HG03097 (cell line): ENCODE data around the gene AKAP12.

Experiments used
- ATAC-seq: cut with Tn5 transposase; IDR thresholded peaks from one replicate; pipeline ENCODE4 v1.9.1; 2021; ENCODE audit not compliant: unreplicated experiment, low FRiP score

The AKAP12 gene

DNA sequence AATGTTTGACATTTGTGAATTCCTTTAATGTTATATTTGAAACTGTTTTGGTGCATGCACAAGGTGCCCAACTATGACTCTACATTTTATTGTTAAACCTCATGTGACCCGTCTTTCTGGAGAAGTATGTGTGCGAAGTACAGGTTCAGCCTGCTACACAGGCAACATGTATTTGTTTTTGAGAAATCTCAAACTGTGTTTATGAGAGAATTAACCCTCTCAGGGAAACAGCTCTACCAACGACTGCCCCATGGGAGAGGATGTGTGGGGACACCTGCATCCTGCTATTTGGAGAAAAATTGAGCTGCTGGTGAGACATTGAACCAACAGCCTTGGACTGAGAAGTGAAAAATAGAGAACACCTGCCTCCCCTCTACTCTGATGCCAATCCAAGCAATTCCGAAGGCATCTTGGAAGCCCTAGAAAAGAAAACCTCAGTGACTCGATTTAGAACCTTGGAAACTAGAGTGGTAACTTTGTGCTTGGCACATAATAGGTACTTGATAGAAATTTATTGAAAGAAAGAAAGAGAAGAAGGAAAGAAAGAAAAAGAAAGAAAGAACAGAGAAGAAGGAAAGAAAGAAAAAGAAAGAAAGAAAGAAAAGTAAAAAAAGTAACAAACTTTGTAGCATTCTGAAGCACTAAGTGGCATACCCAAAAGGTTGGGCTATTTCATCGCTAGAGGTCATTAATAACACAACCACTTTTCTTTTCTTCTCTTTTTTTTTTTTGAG lies 2.9 kb upstream of the AKAP12 start:
- ATAC-seq: no peak

DNA sequence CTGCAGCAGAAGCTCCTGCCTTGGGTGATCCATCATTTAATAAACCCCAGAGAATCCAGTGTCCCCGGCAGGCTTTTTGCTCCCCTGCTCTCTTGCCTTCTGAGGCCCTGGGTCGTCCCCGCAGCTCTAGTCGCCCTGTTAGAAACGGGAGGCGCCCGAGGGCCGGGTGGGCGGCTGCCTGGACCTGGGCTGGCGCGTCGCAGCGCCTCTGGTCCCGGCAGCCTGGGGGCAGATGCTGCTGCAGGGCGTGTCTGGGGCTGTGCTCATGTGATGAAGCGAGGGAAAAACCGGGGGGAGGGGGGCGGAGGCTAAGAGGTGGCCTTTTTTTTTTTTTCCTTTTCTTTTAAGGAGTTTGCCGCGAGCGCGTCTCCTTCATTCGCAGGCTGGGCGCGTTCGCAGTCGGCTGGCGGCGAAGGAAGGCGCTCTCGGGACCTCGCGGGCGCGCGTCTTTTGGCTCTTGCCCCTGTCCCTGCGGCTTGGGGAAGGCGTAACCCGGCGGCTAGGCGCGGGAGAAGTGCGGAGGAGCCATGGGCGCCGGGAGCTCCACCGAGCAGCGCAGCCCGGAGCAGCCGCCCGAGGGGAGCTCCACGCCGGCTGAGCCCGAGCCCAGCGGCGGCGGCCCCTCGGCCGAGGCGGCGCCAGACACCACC lies 394 bp downstream of the AKAP12 start:
- ATAC-seq: no peak

DNA sequence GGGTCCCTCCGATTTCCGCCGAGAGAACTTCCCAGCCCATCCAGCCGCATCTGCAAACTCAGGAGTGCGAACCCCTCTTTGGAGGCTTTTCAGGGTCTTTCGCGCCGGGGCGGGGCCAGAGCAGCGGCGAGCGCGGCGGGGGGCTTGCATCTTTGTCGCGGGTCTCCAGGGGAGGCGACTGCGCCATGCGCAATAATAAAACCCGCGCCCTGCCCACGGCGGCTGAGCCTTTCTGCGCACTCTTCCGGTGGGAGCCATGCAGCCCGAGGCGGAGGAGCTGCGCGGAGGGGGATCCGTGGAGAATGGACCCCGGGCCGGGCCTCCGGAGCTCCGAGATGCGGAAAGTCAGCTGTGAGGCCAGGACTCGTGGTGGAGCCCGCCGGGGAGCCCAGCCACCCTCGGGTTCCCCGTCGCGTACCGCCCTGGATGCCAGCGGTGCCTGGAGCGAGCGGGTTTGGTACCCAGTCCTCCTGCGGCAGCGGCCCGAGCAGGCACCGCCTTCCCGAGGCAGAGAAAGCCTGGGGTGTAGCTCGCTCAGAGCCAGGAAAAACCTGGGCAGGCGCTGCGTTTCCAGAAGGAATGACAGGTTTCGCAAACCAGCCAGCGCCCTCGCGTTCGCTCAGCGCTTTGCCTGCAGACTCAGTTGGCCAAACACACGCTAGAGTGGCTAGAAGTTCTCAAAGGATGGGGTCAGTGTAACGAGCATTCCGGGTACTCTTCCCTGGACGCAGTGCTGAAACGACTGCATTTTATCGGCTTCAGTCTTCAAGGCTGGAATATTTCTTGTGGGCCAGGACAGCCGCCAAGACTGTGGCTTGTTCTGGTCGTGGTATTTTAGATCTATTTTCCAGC lies 1.2 kb downstream of the AKAP12 start:
- ATAC-seq: no peak

DNA sequence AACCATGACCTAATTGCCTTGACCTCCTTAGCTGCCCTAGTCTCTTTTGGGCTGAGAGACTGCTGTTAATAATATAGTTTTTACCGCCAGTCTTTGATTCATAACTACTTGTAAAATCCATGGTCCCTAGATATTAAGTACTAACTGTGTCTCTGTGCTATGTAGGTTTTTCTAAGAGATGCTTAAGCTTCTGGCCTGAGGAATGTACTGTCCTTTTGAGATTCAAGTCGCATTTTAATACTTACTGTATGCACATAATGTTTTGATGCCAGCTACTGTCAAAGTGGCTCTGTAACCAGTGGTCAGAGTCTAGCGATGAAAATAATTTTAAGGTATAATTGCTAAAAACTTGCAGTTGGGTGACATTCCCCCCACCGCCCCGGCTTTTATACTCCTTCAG lies 2.1 kb downstream of the AKAP12 start:
- ATAC-seq: no peak

DNA sequence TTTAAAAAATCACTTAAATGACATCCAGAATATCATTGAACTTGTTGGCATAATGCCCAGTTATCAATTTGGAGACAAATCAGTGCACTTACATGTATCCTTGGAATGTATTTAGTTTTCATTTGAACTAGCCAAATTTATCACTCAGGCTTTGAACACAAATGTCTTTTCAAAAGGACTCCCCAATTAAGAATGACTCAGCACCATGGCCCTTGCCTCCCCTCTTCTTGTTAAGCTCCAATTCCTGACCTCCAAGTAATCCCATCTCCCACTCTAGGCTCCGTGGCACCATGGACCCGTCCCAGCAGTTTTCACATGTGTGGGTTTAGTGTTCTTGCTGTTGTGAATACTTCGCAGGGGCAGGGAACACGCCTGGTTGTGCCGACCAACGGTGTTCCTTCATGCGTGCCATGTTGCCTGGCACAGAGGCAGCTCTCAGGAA lies 2.7 kb downstream of the AKAP12 start:
- ATAC-seq: no peak

DNA sequence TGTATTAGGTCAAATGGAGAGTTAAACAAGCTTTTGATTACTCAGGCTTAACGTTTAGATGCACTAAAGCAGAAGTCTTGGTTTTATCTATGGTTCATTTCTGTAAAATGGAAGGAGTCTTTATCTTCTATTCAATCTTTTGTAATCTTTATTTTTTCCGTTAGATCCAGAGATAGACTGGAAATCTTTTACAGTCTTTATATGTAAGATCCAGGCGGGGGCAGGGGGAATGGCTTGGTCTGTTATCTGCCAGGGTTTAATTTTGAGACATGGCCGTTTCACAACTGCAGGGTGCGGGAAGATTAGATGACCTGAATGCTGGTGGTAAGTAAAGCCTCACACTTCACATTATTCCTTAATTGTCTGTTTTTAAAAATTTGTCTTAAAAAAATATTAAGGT lies 3.7 kb downstream of the AKAP12 start:
- no peak for ATAC-seq

DNA sequence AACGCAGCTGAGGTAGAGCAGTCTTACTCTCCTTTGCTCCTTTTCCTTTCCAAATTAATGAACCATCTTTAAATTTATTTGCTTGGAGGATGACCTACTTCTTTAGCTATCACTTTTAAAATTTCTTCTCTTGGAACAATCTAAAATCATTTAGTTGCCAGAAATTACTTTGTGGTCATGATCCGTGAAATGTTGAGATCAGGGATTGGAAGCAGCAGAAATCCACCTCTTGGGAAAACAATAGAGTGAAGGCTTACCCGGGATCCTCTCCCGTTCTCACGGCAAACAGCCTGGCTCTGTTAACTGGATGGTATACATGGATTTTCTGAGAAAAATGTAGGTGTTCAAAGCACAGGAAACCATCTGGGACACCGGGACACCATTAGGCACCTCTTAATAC lies 7.7 kb downstream of the AKAP12 start:
- no peak for ATAC-seq

DNA sequence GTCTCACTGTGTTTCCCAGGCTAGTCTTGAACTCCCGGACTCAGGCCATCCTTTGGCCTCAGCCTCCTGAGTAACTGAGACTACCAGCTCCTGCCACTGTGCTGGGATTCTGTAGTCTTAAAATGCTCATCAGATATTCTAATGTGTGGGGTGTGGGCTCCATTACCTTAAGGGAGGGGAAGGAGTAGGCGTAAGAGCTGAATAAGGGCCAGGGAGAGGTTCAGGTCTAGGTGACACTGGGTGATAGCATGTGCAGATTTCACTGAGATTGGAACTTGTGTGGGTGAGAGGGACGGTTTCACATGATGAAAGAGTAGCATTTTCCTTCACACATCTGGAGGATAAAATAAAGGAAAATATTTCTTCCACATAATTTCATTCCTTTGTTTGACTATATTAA lies 8.5 kb downstream of the AKAP12 start:
- no peak for ATAC-seq

DNA sequence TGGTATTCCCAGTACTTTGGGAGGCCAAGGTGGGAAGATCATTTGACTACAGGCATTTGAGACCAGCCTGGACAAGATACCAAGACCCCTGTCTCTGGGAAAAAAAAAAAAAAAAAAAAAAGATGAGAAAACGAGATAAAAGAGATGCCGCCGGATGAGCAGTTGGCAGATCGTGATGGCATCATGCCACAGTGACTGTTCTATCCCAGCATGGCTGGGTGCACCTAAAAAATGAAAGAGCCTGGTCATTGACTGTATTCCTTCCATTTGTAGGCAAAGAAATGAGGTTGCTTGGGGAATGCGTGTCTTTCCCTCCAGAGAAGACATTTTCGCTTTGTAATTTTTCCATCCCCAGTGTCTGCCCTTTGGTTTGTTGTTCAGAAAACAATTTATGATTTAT lies 12.9 kb downstream of the AKAP12 start:
- ATAC-seq: no peak

DNA sequence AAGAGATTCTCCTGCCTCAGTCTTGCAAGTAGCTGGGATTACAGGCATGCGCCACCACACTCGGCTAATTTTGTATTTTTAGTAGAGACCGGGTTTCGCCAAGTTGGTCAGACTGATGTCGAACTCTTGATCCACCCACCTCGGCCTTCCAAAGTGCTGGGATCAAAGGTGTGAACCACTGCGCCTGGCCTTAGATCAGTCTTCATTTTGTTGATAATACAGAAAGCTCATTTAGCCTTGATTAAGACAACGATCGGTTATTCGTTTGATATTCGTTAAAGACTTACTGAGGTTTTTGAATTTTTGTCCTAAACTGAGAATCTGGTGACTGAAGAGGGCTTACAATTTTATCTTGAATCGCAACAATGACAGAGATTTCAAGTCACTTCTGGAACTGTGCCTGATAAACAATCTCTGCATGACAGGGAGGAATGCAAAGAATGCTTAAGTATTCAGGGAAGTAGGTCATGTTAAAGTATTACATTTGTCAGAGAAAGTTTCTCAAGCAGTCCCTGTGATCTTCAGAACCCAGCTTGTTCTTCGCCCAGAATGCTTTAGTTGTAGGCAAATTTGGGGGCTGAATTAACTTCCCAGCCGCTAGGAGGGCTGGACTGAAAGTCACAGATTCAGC lies 14.8 kb downstream of the AKAP12 start:
- no peak for ATAC-seq

DNA sequence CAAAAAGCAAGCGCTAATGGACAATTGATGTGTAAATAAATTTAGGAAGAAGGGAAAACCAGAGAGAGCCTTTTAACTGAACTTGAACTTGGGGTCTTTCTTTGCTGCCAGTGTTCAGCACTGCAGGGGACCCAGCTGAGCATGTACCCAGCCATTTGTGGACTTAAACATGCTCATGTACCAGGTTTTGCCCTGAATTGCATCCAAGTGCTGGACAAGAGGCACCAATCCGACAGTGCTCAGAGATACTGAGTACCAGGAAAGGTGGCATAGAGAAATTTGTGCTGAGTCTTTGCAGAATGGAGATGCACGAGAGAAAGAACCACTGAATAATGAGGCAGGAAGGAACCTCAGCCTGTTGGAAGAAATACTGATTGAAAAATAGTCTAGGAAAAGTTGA lies 16.0 kb downstream of the AKAP12 start:
- ATAC-seq: no peak

DNA sequence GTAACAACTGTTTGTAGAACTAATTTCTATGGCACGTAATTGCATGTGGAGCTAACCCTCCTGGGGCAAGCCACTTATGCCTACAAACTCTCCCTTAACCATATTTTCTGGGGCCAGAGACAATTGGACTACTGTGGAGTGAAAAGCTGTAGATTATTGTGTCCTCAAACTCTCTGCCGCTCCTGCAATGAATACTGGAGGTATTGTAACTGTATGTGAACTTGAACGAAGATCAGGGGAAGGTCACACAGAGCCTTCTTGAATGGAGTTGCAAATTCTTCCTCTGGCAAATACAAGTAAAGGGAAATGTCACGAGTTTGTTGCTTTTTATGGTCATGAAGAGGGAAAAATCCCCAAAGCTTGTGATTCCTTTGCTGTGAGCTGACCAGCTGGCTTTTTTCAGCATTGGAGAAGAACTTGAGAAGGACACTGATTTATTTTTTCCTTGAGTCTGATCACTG lies 18.2 kb downstream of the AKAP12 start:
- ATAC-seq: no peak

DNA sequence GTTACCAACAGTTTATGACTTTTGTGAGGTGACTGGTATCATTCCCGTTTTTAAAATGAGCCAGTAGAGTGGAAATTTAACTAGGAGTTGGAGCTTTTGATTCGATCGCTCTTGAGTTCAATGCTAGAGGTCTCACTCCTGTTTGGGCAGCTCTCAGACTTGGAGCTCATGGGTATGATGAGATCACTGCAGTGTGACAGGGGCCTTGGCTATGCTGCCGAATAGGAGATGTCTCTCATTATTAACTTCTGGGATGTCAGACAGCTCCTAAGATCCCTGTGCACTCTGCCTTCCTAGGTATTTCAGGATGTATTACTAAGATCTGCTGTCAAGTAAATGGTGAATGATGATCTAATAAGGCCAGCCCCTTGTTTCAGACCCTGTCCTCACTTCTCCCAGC lies 20.4 kb downstream of the AKAP12 start:
- no peak for ATAC-seq

DNA sequence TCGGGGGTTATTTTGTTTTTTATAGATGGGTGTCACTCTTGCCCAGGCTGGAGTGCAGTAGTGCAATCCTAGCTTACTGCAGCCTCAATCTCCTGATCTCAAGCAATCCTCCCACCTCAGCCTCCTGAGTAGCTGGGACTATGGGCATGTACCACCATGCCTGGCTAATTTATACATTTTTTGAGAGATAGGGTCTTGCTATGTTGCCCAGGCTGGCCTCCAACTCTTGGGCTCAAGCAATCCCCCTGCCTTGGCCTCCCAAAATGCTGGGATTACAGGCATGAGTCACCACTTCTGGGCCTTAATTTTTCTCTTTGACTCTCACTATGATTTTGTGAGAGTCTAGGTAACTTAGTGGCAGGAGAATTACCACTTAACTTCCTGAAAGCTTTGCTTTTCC lies 23.3 kb downstream of the AKAP12 start:
- ATAC-seq: no peak

DNA sequence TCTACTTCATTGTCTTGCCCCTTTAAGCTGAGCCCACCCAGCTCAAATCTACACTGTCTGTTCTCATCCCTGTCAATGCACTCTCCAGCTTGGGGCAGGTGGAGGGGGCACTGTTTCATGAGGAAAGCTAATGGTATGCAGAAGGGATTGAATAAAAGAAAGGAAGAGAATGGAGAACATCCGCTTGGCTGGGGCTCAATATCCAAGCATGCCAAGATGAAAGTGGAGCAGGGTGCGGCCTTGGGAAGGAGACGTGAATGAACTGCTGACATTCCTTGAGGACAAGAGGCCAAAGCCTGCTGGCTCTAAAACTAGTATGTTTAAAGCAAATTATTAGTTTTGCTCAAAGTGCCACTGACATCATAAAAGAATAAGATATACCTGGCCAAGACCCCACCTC lies 24.2 kb downstream of the AKAP12 start:
- ATAC-seq: no peak

DNA sequence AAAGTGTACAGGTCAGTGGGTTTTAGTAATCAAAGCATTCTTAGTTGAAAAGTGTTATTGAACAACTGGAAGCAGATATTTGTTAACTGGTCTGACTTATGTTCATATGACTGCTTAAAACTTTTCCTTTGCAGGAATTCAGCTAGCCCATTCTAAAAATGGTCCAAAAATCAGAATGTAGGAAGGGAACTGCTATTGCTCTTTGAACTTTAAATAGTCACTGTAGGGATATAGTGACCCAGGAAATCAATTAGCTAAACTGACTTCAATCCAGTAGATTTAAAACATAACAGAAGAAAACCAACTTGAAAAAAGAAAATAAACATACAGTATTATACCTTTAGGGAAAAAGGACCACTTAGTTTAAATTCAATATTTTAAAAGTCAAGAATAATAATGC lies 25.5 kb downstream of the AKAP12 start:
- ATAC-seq: no peak

DNA sequence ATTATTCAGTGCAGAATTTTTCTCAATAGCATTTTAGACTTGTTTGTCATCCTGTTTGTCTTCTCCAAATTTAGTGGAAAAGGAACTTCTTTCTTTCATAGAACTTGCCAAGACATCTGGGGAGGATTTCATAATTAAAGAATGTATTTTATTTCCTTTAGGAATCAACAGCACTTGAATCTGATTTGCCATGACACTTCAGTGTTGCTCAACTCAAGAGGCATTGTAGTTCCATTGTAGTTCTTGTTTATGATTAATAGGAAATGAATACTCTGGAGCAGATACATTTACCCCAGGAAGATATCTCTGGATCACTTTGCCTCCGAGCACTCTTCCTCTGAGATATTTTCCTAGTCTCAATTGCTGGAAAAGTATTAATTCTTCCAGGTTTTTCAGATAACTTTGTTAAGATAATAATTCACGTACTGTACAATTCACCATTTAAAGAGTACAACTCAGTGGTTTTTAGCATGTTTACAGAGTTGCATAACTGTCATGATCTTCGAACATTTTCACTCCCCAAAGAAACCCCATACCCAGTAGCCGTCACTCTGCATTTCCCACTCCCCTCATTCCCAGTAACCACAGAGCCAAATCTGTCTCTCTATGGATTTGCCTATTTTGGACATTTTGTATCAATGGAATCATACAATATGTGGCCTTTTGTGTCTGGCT lies 29.7 kb downstream of the AKAP12 start:
- ATAC-seq: no peak

DNA sequence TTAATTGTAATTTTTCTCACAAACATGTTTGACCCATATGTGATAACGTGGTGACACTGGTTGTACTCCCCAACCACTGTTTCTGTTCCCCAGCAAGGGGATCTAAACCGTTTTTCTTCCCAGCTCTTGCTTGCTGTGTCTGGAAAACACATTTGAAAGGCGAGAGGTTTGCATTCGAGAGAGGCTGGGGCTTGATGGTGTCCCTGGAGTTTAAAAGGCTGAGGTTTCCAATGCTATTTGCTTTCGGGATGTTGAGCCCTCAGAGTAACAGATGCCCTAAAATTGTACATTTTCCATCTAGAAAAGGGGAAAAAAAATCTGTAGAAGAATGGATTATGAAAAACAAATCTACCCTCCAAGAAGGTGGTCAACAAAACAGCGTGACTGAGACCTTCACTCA lies 35.4 kb downstream of the AKAP12 start:
- ATAC-seq: no peak

DNA sequence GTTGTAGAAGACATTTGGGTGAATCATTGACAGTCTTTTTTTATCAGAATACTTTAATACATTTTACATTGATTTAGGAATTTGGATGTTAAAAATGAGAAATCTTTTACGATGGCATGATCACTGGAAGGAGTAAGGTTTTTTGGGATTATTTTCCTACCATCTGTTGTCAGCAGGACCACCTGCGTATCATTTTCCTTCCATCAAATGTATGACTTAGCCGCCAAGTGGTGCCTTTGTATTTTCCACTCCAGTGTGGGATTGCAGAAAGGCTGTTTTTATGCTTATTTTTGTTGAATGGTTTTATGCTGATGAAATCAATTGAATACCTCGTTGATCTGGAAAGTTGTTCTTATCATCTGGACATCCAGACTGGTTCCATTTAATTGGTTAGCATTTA lies 35.8 kb downstream of the AKAP12 start:
- no peak for ATAC-seq

DNA sequence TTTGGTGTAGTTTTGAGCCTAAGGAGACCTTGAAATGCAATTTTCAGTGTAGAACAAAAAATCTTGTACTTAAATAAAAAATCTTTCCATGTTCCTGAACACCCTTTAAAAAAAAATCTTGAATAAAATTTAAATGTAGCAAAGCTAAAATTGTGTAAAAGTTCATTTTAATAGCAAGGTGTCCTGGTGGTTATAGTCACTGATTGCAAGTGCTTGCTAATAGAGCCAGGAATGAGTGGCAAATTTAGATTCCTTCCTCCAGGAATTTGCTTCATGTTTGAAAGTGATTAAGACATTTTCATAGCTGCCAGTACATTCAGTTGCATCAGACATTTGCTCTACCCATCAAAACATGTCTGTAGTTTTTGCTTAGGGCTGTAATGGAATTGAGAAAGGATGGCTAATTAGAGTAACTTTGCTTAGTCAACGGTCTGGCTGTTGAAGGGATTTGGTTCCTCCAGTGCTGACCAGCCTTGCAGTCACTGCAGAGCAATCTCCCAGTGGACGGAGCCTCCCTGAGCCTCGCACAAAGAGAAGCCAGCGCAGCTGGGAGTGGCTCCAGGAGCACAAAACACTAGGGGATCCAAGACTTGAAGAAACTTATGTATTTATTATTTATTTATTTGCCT lies 36.5 kb downstream of the AKAP12 start:
- no peak for ATAC-seq
